AG09309 (cell line): ENCODE results near the gene SPATA3.

Source experiments
- DNase-seq: peaks from one replicate; pipeline ENCODE4 v3.0.0-alpha.2; 2010; ENCODE audit warnings: low read depth
- H3K4me3 ChIP-seq: 2 replicates; pipeline ENCODE4 v1.5.1; 2011; ENCODE audit warnings: mild to moderate bottlenecking, low read depth, low read length, moderate library complexity; ENCODE audit not compliant: control insufficient read depth
- CTCF ChIP-seq: IDR thresholded peaks from 2 replicates; pipeline ENCODE4 v1.5.1; 2011; ENCODE audit warnings: mild to moderate bottlenecking, low read depth, low read length, inconsistent platforms; ENCODE audit not compliant: insufficient read depth, control insufficient read depth; ENCODE audit errors: missing control alignments

Gene SPATA3

GRCh38 chr2:231010201-231010730, 14.3 kb downstream of the SPATA3 start:
- no peak overlapping the region for H3K4me3 ChIP-seq
- no peak for DNase-seq
- TF ChIP-seq CTCF, result no peak

DNA sequence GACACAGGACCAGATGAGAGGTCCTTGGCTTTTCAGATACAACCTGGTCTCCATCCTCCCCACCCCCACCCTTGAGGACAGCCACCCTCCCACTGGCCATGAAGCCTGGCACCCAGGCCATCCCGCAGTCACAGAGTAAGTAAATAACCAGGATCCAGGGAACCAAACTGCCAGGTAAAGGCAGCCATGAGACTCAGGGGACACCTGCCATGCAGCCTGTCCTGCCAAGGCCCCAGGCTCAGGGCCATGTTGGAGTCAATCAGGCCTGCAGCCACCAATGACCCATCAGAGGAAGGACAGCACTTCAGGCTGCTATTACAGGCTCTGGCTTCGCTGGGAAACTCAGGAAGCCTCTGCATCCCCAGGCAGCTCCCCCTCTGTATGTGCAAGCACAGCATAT, 15.6 kb downstream of the SPATA3 start:
- no peak for DNase-seq
- H3K4me3 ChIP-seq, result no peak overlapping the region
- no peak for TF ChIP-seq CTCF

DNA sequence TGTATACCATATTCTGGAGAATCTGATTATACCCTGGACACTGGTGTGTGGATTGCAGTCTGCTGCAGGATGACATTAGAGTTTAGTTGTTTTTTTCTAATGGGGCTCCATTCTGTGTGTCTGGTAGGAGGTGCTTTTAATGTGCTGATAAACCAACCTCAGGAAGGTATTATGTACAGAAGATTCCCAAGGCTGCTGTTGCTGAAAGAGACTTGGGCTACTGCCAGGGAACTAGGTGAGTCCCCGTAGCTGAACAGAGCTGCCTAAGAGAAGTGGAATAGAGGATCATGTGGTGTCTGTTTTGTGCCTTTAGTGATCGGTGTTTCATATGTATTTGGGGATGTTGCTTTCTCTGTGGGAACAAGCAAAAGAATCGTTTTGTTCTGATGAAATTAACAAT, 16.5 kb downstream of the SPATA3 start:
- no peak for DNase-seq
- TF ChIP-seq CTCF, result no peak
- H3K4me3 ChIP-seq, result no peak overlapping the region

- DNase-seq, result no peak
- no peak overlapping the region for H3K4me3 ChIP-seq
- TF ChIP-seq CTCF, result no peak
These were observed 17.9 kb downstream of the SPATA3 start for GRCh38 chr2:231013820-231014219.

GRCh38 chr2:231015478-231015877, 19.6 kb downstream of the SPATA3 start:
- no peak overlapping the region for H3K4me3 ChIP-seq
- no peak for TF ChIP-seq CTCF
- no peak for DNase-seq

- H3K4me3 ChIP-seq, result no peak overlapping the region
- no peak for TF ChIP-seq CTCF
- no peak for DNase-seq
These were observed 20.0 kb downstream of the SPATA3 start for GRCh38 chr2:231015926-231016325.
